DMS114 treated with DMSO at 0.1 percent for 48 hours (cell line): ENCODE results near the gene SZRD1.

Source experiments
- DNase-seq: peaks from one replicate; lab custom pipeline; 2025; ENCODE audit not compliant: unreplicated experiment; lab: John Stamatoyannopoulos, UW

Gene SZRD1

DNA sequence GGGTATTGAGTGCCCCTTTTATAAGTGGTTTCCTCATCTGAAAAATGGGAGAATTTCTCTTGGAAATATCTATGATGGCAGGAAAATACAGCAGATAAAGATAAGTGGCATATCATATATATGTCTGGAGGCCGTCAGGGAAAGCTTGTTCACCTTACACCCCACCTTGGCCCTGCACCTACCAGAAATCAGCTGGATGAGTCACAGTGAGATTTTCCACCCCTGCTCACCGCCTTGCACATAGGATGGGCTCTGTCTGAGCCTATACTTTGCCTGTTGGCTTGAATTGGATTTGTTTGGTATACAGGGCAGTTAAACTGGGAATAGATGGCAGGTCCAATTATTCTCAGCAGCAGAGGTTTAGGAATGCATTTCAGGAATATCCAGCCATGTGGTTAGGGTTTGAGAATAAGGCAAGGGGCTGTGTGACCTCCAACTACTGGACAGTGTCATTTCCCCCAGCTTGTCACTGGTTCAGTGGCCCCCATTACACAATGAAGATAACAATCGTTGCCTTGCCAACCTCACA lies 70.0 kb downstream of the SZRD1 start, which contains the start of gene SPATA21:
TSS of gene SPATA21 (minus strand) at position 479 of the 529 bp plus-strand sequence. CDS start 6,053 bp downstream, outside the sequence.
- no peak for DNase-seq

DNA sequence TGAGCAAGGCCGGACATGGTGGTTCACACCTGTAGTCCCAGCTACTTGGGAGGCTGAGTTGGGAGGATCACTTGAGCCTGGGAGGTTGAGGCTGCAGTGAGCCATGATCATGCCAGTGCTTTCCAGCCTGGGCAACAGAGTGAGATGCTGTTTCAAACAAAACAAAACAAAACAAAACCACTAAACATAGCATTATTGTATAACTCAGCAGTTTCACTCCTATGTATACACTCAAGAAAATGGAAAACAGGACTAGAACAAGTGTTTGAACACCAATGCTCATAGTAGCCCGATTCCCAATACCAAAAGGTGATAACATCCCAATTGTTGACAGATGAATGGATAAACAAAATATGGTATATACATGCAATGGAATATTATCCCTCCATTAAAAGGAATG lies 71.5 kb downstream of the SZRD1 start:
- no peak for DNase-seq

DNA sequence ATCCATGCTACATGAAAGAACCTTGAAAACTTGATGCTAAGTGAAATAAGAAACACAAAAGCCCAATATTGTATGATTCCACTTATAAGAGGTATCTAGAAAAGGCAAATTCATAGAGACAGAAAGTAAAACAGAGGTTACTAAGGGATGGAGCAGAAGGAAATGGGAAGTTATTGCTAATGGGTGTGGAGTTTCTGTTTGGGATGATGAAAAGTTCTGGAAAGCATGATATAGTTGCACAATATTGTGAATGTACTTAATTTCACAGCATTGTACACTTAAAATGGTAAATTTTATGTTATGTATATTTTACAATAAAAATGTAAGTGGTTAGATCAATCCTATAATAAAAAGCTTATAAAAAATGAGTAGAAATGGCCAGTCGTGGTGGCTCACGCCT lies 71.9 kb downstream of the SZRD1 start:
- no peak for DNase-seq

DNA sequence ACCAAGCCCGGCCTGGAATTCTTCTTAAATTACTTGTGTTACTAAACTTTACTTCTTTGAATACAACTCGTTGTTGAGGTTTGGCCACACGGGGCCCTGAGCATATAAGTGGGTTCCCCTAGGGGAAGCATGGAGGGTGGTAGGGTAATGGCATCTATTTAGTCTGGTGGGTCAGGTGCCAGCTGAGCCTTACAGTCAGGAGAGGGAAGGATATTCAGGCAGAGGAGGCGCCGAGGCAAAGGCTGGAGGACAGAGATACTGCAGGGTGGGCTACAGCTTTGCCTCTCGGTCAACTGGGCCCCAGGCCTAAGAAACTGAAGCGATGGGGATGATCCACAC lies 73.1 kb downstream of the SZRD1 start:
- no peak for DNase-seq

DNA sequence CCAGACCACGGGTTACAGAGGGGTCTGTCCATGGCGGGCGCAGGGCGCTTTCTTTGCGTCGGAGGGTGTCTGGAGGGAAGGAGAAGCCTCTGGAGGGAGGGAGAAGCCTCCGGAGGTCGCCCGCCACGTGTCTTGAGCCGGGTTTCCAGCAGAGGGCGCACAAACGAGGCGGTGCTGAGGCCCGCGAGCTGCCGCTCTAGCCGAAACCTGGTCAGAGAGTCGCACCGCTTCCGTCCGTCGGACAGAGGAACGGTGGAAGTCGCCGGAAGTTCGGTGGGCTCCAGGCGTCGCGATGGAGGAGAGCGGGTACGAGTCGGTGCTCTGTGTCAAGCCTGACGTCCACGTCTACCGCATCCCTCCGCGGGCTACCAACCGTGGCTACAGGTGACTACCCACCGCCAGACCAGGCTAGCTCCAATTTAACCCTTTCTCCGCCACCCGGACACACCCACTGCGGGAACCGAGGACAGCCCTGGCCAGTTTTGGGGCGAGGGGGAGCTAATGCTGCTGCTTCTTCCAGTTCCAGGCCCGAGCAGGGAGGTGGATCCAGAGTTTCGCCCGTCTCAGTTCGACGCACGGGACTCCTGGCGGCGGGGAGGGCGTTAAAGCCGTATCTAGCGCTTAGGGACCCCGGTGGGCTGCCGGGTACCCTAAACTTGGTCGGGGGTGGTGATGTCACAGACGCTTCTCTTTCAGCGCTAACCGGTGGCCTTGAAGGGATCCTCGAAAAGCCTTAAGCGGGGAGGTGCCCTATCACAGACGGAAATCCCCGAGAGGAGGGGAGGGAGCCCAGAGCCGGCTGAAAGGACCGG lies 73.6 kb downstream of the SZRD1 start, which contains the start of gene NECAP2:
TSS of gene NECAP2 (plus strand) at position 255 of the 812 bp plus-strand sequence. CDS start at position 293, 38 bp downstream.
- peak; percentile 94 for DNase-seq

DNA sequence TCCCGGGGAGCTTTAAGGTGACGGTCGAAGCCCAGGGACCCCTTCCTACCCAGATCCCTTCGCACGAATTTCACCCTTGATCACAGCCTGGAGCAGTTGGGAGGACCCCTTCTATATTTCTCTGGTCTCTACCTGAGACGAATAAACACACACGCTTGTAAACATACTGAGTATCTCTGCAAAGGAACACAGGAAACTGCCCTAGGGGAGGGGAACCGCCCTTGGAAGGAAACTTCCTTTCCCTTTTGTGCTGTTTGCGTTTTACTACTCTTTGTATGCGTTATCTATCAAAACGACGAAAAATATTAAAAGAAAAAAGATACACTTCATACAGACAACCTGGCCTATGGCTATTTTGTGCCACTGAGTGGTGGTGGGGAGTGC lies 74.2 kb downstream of the SZRD1 start:
- no peak for DNase-seq

DNA sequence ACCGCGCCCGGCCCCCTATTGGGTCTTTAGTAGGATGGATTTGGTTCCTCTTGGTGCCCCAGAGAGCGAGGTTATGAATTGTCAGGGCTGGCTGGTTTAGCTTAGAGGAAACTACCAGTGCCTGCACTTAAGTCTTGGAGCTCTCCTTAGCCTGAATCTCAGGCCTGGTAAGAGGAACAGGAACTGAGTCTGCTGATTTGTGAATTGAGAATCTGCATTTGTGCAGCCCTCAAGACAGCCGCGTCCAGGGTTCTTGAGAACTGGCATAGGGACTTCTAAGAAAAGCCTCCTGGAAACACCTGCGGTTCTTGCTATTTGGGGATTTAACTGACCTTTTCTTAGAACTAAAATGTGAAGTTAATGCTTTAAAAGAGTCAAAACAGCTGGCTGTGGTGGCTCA lies 75.2 kb downstream of the SZRD1 start:
- no peak for DNase-seq

DNA sequence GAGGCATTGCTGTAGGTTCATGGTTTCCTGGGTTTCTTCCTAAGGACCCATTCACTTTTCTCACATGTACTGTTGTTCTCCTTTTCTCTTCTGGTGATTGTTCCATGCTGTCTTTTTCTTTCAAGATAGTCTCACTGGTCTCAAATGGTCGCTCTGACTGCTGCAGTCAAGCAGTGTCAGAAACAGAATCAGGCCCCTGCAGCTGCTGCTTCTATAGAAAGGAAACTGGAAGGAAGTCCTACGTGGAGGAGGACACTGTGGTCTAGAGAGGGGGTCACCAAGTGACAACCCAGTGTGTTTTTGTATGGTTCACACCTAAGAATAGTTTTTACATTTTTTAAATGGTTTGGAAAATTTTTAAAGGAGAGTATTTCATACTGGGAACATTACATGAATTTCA lies 75.9 kb downstream of the SZRD1 start:
- no peak for DNase-seq

DNA sequence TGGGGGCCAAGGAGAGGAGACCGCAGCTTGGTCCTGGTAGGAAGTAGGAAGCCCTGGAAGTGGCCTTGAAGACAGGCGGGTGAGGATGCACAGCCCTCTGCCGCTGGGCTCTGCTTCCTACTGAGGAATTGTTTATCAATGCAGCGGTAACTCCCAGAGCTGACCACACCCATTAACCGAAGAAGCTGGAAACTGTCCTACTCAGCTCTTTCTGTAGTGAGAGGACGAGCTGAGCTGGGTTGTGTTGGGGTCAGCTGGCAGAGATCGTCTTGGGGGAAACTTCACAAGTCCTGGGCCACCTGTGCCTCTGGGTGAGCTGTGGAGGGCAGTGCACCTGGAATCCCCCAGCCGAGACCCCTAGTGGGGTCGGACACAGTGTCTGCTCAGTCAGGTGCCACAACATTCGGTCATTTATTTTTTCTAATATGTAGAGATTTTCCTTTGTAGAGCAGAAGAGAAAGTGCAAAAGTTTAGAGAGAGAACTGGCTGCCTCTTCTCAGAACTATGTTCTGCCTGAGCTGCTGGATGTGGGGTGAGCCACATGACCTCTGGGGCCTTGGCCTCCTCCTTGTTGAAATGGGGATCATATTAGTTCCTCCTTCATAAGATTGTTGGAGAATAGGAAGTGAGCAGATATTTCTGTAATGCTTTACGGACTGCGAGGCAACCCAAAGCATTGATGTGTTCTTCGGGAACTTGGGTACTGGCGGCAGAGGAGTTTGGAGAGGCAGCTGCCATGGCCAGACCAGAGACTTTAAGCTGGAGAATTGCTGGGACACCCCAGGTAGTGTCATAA lies 77.1 kb downstream of the SZRD1 start:
- DNase-seq: no peak

DNA sequence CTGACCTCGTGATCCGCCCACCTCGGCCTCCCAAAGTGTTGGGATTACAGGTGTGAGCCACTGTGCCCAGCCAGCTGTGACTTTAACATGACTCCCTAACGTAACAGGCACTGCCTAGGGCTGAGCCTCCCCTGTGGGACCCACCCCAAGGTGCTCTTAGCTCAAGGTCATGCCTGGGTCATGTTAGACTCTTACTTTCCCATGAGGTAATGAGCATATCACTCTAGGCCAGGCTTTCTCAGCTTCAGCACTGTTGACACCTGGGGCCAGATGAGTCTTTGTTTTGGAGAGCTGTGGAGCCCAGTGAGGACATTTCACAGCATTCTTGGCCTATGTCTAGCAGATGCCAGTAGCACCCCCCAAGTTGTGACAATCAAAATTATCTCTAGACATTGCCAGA lies 78.0 kb downstream of the SZRD1 start:
- no peak for DNase-seq

DNA sequence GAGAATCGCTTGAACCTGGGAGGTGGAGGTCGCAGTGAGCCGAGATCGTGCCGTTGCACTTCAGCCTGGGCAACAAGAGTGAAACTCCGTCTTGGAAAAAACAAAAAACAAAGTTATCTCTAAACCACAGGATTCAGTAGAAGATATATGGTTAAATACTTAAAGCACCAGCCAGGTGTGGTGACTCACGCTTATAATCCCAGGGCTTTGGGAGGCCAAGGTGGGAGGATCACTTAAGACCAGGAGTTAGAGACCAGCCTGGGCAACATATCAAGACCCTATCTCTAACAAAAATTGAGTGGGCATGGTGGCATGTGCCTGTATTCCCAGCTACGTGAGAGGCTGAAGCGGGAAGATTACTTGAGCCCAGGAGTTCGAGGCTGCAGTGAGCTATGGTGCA lies 79.1 kb downstream of the SZRD1 start:
- no peak for DNase-seq

DNA sequence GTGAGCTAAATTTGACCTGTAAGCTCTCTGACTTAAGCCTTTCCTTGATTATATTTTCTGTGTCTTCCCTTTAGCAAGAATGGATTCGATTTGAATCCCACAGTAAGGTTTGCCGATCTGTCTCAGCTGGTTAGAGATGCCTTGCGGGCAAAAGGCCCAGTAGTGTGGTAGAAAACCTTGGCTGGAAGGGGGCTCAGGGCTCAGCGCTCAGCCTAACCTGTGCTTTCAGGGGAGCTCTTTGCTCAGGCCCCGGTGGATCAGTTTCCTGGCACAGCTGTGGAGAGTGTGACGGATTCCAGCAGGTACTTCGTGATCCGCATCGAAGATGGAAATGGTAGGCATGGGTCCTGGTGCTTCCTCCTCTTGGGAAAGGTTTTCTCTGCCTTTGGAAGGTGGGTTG lies 80.6 kb downstream of the SZRD1 start:
- DNase-seq: no peak
